ENCODE measurements around the gene BHLHE23. TPM values are rescaled to one million over a fixed set of nuclear protein-coding genes. Genes with fewer than 3 reads are reported as not detected.

The BHLHE23 gene
- total RNA-seq, 2 donors from 2014 or later, result not detected

DNA sequence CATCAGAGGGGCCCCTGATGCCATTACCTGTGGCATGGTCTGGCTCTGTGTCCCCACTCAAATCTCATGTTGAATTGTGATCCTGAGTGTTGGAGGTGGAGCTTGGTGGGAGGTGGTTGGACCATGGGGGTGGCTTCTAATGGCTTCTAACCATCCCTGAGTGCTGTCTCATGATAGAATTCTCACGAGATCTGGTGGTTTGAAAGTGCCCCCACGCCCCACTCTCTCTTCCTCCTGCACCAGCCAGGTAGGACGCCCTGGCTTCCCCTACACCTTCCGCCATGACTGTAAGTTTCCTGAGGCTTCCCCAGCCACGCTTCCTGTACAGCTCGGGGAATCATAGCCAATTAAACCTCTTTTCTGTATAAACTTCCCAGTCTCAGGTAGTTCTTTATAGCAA lies 14.9 kb downstream of the BHLHE23 start:
- no peak for DNase-seq (ENCODE audit: low spot score)
- ATAC-seq, result no peak
- Mint-ChIP-seq H3K27me3 (peaks cover 0 to 5% of the 10 kb centered on the region in 2 donors), H3K4me1 (ENCODE audit: low read depth in 2 of 2) (peaks cover 0 to 8% of the 10 kb centered on the region in 2 donors), H3K9me3 (no peaks in the 10 kb centered on the region), H3K27ac (no peak overlapping the region), H3K36me3 (no peaks in the 10 kb centered on the region), H3K4me3 (no peak overlapping the region)

DNA sequence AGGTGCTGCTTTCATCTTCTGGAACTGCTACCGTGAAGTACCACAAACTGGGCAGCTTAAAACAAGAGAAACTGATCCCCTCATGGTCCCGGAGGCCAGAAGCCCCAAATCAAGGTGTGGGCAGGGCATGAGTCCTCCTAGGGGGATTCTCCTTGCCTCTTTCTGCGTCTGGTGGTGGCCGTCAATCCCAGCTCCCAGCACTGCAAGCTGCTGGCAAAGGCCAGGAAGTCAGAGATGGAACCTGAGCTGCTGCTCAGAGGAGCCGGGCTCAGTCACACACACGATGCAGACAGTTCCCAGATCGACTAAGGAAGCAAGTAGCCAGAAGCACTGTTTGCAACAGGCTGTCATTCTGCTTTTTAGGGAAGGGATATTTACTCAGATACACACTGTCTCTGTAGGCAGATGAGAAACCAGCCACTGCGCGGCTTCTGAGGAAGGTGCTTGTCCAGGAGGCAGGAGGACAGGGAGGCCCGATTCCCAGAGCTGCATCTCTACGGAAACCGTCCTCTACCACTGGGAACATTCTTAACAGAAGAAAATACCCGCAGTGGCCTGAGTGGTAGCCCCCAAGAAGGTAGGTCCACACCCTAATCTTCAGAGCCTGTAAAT lies 15.5 kb downstream of the BHLHE23 start:
- H3K4me1 Mint-ChIP-seq (ENCODE audit: low read depth in 2 of 2), result peaks cover 0 to 8% of the 10 kb centered on the region in 2 donors
- H3K36me3 Mint-ChIP-seq, result no peaks in the 10 kb centered on the region
- H3K9me3 Mint-ChIP-seq, result no peaks in the 10 kb centered on the region
- peaks cover 0 to 5% of the 10 kb centered on the region in 2 donors for H3K27me3 Mint-ChIP-seq
- H3K4me3 Mint-ChIP-seq, result no peak overlapping the region
- no peak overlapping the region for H3K27ac Mint-ChIP-seq
- DNase-seq (ENCODE audit: low spot score), result peak; percentile 51
- ATAC-seq, result no peak

DNA sequence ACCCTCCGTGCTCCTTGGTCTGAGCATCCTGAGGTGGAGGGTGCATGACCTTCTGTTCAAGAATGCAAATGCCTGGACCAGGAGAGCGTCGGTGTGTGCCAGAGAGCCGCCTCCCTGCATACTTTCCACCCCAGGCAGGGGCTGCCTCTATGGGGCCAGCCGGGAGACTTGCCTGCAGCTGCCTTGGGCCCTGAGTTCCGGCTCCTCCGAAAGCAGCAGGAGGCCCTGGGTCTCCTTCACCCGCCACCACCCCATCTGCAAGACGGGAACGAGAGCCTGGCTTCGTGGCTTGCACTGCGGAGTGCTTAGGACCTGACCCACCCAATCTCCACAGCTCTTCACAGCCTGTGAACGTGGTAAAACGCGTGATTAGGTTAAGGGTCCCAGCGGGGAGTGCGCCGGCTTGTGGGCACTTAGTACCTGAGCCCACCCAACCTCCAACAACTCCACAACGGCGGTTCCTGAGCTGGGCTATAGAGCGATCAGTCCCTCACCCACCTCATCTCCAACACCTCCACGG lies 16.4 kb downstream of the BHLHE23 start:
- H3K27ac Mint-ChIP-seq, result no peak overlapping the region
- no peak overlapping the region for H3K4me3 Mint-ChIP-seq
- DNase-seq (ENCODE audit: low spot score) (peak; percentile 53), ATAC-seq (no peak)
- peaks cover 0 to 8% of the 10 kb centered on the region in 2 donors for H3K4me1 Mint-ChIP-seq (ENCODE audit: low read depth in 2 of 2)
- H3K27me3 Mint-ChIP-seq, result no peaks in the 10 kb centered on the region
- H3K36me3 Mint-ChIP-seq, result no peaks in the 10 kb centered on the region
- no peaks in the 10 kb centered on the region for H3K9me3 Mint-ChIP-seq

DNA sequence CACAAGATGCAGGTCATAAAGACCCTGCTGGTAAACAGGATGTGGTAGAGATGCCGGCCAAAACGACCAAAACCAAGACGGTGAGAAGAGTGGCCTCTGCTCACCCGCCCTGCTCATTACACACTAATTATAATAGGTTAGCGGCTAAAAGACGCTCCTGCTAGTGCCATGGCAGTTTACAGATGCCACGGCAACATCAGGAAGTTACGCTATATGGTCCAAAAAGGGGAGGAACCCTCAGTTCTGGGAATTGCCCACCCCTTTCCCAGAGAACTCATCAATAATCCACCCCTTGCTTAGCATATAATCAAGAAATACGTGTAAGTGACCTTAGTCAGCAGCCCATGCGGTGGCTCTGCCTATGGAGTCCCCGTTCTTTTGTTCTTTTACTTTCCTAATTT lies 17.6 kb downstream of the BHLHE23 start:
- ATAC-seq, result peak; percentile 57 to 81
- peak overlapping the region; percentile 79 for H3K4me3 Mint-ChIP-seq
- no peak overlapping the region for H3K27ac Mint-ChIP-seq

DNA sequence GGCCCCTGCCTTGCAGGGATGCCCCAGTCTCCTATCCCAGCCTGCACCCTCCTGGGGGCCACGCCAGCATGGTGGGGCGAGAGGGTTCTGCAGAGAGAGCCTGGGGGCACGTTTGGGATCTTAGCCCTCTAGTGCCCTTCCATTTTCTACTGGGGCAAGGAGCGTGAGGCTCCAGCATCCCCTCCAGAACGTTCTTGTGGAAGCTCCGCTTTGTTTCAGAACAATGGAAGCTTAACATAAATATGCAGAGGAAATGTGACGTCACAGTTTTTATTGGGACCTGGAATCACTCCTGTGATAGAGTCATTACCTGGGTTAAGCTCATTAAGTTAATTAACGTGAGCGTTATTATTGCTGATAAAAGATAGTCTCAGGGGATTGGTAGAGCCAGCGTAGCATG lies 19.6 kb downstream of the BHLHE23 start:
- Mint-ChIP-seq H3K36me3 (no peaks in the 10 kb centered on the region), H3K27ac (no peak overlapping the region), H3K9me3 (no peaks in the 10 kb centered on the region), H3K4me3 (no peak overlapping the region), H3K27me3 (peaks cover 0 to 8% of the 10 kb centered on the region in 2 donors), H3K4me1 (ENCODE audit: low read depth in 2 of 2) (peaks cover 0 to 19% of the 10 kb centered on the region in 2 donors)
- ATAC-seq (no peak), DNase-seq (ENCODE audit: low spot score) (no peak)

More for the DNA sequence above, 17.6 kb downstream of the BHLHE23 start:
- no peaks in the 10 kb centered on the region for H3K9me3 Mint-ChIP-seq
- peak; percentile 60 for DNase-seq (ENCODE audit: low spot score)
- H3K4me1 Mint-ChIP-seq (ENCODE audit: low read depth in 2 of 2), result peaks cover 0 to 11% of the 10 kb centered on the region in 2 donors
- H3K36me3 Mint-ChIP-seq, result no peaks in the 10 kb centered on the region
- peaks cover 0 to 1% of the 10 kb centered on the region in 2 donors for H3K27me3 Mint-ChIP-seq

DNA sequence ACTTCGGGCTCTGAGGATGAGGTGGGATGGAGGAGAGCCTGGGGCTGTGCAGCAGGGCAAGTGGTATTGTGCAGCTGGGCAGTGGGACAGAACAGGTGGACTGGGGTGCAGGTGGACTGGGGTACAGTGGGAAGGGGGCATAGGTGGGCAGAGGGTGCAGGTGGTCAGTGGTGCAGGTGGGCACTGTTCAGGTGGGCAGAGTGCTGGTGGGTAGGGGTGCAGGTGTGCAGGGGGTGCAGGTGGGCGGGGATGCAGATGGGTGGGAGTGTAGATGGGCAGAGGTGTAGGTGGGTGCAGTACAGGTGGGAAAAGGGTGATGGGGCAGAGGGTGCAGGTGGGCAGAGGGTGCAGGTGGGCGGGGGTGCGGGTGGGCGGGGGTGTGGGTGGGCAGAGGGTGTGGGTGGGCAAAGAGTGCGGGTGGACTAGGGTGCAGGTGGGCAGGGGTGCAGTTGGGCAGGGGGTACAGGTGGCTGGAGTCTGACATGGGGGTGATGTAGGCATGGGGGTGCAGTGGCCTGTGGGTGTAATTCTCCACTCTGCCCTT lies 20.4 kb downstream of the BHLHE23 start:
- H3K27ac Mint-ChIP-seq, result no peak overlapping the region
- H3K4me1 Mint-ChIP-seq (ENCODE audit: low read depth in 2 of 2), result peaks cover 0 to 26% of the 10 kb centered on the region in 2 donors
- ATAC-seq, result no peak
- H3K27me3 Mint-ChIP-seq, result peaks cover 0 to 10% of the 10 kb centered on the region in 2 donors
- no peak for DNase-seq (ENCODE audit: low spot score)
- no peaks in the 10 kb centered on the region for H3K9me3 Mint-ChIP-seq
- H3K36me3 Mint-ChIP-seq, result no peaks in the 10 kb centered on the region
- no peak overlapping the region for H3K4me3 Mint-ChIP-seq

DNA sequence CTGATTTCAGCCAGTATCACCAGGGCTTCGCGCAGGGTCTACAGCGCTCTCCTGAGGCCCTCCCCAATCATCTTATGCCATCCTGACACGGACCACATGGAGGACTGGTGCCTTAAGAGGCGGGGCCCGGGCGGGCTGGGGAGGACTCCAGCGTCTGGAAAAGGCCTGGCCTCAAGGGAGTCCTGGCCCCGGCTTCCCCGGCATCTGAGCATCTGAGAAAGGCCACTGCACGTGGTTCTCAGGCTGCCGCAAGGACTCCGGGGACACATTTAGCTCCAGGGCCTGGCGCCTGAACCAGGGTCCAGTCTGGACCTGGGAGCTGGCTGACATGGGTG lies 21.4 kb downstream of the BHLHE23 start:
- ATAC-seq (no peak), DNase-seq (ENCODE audit: low spot score) (no peak)
- no peak overlapping the region for H3K27ac Mint-ChIP-seq
- H3K4me1 Mint-ChIP-seq (ENCODE audit: low read depth in 2 of 2), result peaks cover 0 to 30% of the 10 kb centered on the region in 2 donors
- no peaks in the 10 kb centered on the region for H3K36me3 Mint-ChIP-seq
- H3K4me3 Mint-ChIP-seq, result no peak overlapping the region
- no peaks in the 10 kb centered on the region for H3K9me3 Mint-ChIP-seq
- peaks cover 0 to 11% of the 10 kb centered on the region in 2 donors for H3K27me3 Mint-ChIP-seq

DNA sequence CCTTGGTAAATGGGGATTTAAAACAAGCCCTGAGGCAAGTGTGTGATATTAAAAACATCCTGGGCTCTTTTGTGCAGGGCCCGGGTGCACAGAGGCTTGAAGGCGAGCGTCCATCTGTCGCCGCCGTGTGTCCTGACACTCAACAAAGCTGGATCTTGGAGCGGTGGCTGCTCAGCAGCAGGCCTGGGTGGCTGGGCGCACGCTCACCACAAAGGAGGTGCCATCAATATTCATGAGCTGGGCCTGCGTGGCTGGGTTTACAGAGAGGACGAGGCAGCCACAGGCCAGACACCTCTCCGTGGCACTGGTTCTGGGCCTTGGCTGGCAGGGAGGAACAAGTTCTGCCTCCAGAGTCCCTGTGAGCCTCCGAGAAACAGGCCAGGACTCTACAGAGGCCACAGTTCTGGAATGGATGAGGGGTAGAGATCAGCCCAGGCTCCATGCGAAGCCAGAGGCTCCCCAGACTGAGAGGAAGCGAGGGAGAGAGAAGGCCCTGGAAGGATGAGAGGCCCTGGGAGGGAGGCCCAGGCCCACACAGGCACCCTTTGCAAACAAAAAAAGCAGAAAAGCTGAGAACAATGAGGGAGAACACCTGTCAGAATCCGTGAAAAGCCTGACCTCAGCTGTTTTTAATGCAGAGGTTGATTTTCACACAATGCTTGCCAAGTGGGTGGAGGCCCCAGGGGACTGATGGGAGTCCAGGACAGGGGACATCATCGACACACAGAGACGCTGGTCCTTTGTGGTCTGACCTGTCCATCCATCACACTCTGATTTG lies 21.9 kb downstream of the BHLHE23 start:
- Mint-ChIP-seq H3K27me3 (peaks cover 0 to 13% of the 10 kb centered on the region in 2 donors), H3K4me3 (no peak overlapping the region), H3K9me3 (no peaks in the 10 kb centered on the region), H3K36me3 (no peaks in the 10 kb centered on the region), H3K27ac (no peak overlapping the region), H3K4me1 (ENCODE audit: low read depth in 2 of 2) (peaks cover 0 to 31% of the 10 kb centered on the region in 2 donors)
- no peak for ATAC-seq
- DNase-seq (ENCODE audit: low spot score), result no peak

DNA sequence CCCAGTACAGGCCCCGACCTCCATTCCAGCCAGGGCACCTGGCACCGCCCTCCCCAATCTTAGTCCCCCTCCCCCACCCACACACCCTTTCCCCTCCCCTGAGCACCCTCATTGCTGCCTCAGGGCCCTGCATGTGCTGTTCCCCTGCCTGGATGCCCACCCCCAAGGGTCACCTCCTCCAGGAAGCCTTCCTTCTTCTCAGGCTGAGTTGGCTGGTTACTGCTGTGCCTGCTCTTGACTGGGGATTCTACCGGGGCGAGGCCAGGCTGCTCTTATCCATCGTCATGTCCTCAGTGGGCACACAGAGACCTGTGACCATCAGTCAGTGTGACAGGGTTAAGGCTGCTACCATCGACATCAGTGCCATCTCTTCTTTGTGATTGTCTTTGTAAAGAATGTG lies 23.6 kb downstream of the BHLHE23 start:
- no peak overlapping the region for H3K27ac Mint-ChIP-seq
- no peak for ATAC-seq
- H3K36me3 Mint-ChIP-seq, result no peaks in the 10 kb centered on the region
- DNase-seq (ENCODE audit: low spot score), result no peak
- no peaks in the 10 kb centered on the region for H3K9me3 Mint-ChIP-seq
- H3K27me3 Mint-ChIP-seq, result peaks cover 0 to 17% of the 10 kb centered on the region in 2 donors
- peaks cover 0 to 28% of the 10 kb centered on the region in 2 donors for H3K4me1 Mint-ChIP-seq (ENCODE audit: low read depth in 2 of 2)
- H3K4me3 Mint-ChIP-seq, result no peak overlapping the region

DNA sequence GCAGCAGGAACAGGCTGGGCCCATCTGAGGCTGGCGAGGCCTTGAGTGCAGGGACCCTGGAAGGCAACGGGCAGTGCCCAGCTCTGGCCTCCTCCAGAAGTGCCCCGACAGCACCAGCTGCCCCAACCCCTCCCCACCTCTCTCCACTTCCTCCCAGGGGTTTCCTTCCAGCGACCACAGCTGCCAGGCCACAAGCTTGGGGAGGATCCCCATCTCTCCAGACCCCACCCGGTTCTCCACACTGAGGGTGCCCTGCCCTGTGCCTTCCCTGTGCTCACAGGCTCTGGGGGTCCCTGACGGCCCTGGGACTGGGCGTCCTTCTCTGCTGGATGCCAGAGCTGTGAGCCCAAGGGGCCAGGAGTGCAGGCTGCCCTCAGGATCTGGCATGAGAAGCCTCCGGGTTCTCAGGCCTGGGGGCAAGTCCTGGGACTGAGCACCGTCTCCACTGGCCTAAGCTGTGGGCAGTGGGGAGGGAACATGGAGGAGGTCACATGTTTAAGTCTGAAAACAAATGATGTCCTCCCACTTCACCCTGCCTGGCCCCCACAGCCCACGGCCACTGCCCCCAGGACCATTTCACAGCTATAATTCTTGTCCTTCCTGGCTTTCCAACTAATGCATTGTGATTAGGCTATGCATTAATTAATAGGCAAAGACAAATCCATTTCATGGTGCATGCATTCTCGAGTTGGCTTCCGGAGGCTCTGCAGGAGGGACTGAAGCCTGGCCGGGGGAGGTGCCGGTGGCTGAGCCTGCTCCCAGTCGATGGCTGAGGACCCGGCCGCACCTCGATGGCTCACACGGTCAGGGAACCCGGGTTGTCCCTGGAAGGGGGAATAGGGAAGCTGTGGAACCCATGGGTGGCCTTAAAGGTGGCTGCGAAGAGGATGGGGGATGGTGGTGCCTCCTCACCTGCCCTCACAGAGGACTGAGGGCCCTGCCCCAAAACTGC lies 24.4 kb downstream of the BHLHE23 start:
- Mint-ChIP-seq H3K27me3 (peaks cover 0 to 17% of the 10 kb centered on the region in 2 donors), H3K4me1 (ENCODE audit: low read depth in 2 of 2) (peaks cover 0 to 30% of the 10 kb centered on the region in 2 donors), H3K9me3 (no peaks in the 10 kb centered on the region), H3K4me3 (peak overlapping the region; percentile 44), H3K27ac (no peak overlapping the region), H3K36me3 (no peaks in the 10 kb centered on the region)
- DNase-seq (ENCODE audit: low spot score) (no peak), ATAC-seq (peak in 1 of 2 donors; percentile 8)

DNA sequence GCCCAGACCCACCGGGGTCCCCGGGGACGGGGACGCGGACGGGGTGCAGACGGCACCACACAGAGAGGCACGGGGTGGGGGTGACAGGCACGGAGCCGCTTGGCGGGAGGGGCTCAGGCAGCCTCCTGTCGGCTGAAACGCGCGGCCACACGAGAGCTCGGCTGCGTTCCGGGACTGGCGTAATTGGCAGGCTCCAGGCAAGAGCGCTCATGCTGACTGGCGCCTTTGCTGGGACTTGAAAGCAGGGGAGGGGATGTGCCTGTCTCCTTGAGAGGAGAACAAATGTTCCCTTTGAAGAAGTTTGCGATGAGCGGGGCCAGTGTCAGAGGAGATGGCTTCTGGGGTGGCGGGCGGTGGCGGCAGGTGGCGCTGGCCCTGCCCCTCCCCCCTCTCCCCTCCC lies 25.8 kb downstream of the BHLHE23 start:
- Mint-ChIP-seq H3K27me3 (peaks cover 7 to 19% of the 10 kb centered on the region in 2 donors), H3K36me3 (no peaks in the 10 kb centered on the region), H3K4me1 (ENCODE audit: low read depth in 2 of 2) (peaks cover 0 to 30% of the 10 kb centered on the region in 2 donors), H3K9me3 (no peaks in the 10 kb centered on the region), H3K4me3 (no peak overlapping the region), H3K27ac (no peak overlapping the region)
- ATAC-seq, result no peak
- DNase-seq (ENCODE audit: low spot score), result no peak

DNA sequence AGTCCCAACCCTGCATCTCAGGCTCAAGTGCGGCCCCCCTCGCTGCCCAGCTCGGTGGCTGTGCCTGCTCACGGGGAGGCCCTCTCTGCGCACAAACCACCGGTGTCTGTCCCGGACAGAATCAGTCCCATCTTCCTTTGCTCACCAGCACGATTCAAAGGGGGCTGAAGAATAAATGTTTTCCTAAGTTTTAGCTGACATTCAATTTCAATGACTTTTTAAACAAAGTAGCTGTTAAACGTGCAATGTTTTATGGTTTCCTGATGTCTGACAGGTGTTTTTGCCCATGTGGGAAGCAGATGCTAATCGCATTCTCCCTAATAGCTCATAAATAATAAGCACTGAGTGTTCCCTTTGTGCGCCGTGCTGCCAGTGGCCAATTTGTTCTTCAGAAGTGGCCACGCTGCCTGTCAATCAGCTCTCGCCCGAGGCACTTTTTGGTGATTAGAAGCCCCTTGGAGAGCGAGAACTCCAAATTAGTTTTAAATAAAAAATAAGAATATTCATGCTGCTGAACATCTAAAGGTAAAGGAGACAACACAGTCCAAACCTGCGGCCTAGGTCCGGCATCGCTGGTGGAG lies 26.3 kb downstream of the BHLHE23 start:
- Mint-ChIP-seq H3K36me3 (no peaks in the 10 kb centered on the region), H3K27me3 (peaks cover 7 to 19% of the 10 kb centered on the region in 2 donors), H3K9me3 (no peaks in the 10 kb centered on the region), H3K27ac (no peak overlapping the region), H3K4me3 (no peak overlapping the region), H3K4me1 (ENCODE audit: low read depth in 2 of 2) (peaks cover 0 to 30% of the 10 kb centered on the region in 2 donors)
- no peak for ATAC-seq
- DNase-seq (ENCODE audit: low spot score), result no peak

DNA sequence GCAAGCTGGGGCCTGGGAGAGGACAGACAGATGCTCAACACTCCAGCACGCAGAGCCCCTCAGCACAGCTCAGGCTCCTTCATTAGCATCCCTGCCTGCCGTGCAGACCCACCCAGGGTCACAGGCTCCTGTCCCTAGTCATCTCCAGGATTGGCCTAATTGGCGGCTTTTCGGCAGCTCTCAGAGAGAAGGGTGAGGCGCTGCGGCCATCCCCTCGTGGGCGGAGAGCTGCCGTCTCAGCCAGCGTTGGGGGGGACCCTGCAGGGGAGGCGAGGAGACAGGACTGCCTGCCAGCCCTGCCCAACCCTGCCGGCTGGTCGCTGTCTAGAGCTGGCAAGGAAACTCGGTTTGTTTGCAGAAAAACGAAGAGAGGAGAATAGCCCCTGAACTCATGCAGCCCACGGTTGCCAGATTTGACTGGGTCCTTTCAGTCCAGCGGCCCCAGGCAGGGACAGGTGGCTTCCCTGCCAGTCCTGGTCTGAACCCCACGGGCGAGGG lies 26.8 kb downstream of the BHLHE23 start:
- H3K36me3 Mint-ChIP-seq, result no peaks in the 10 kb centered on the region
- no peak overlapping the region for H3K27ac Mint-ChIP-seq
- no peak overlapping the region for H3K4me3 Mint-ChIP-seq
- ATAC-seq (no peak), DNase-seq (ENCODE audit: low spot score) (no peak)
- H3K27me3 Mint-ChIP-seq, result peaks cover 7 to 19% of the 10 kb centered on the region in 2 donors
- H3K9me3 Mint-ChIP-seq, result no peaks in the 10 kb centered on the region
- peaks cover 0 to 30% of the 10 kb centered on the region in 2 donors for H3K4me1 Mint-ChIP-seq (ENCODE audit: low read depth in 2 of 2)
